ENCODE results near the gene UBA7. TPM values are rescaled to one million over a fixed set of nuclear protein-coding genes. Genes with fewer than 3 reads are reported as not detected.

The UBA7 gene
- total RNA-seq = 26.6 and 36.0 TPM in 2 replicates

GRCh38 chr3:49813497-49814174 lies at the start of gene UBA7:
Gene UBA7 (minus strand): TSS chr3:49813953. CDS start chr3:49813787, 166 bp downstream.

GRCh38 chr3:49856181-49857005 lies 42.6 kb upstream of the UBA7 start, which contains the start of gene TRAIP:
Gene TRAIP (minus strand): TSS chr3:49856564. CDS start chr3:49856453, 111 bp downstream.

GRCh38 chr3:49802719-49803464 lies 10.9 kb downstream of the UBA7 start, which contains the start of gene INKA1:
Gene INKA1 (plus strand): TSS chr3:49803261. CDS start chr3:49803393, 132 bp downstream.

GRCh38 chr3:49799761-49800160 lies 14.0 kb downstream of the UBA7 start, which contains the start of gene CDHR4:
Gene CDHR4 (minus strand): TSS chr3:49799873. CDS start chr3:49799812, 61 bp downstream.

GRCh38 chr3:49786357-49787181 lies 27.2 kb downstream of the UBA7 start, which contains the start of gene IP6K1:
Gene IP6K1 (minus strand): TSS chr3:49786542. CDS start chr3:49748040, 38,502 bp downstream.

Small RNAs within 50 kb of the gene (small RNA-seq; reads per million reads assigned to genes)
- gene COX6CP14 (not detected), gene RN7SL217P (not detected)

Other genes starting within 250 kb of the UBA7 start
- 127 and 142 TPM in 2 replicates for gene APEH, start 139.6 kb downstream of the UBA7 start, total RNA-seq
- gene MST1, start 124.5 kb downstream of the UBA7 start, total RNA-seq = 3.3 and 4.8 TPM in 2 replicates
- 25.0 and 35.8 TPM in 2 replicates for gene RNF123, start 124.4 kb downstream of the UBA7 start, total RNA-seq
- 0.37 and 1.2 TPM in 2 replicates for gene AMIGO3, start 94.3 kb downstream of the UBA7 start, total RNA-seq
- gene GMPPB, start 90.0 kb downstream of the UBA7 start, total RNA-seq = 16.2 and 26.0 TPM in 2 replicates
- gene IP6K1, start 27.4 kb downstream of the UBA7 start, total RNA-seq = 33.4 and 35.6 TPM in 2 replicates
- 0.37 TPM in 1 of 2 replicates, not detected in the other for gene CDHR4, start 14.1 kb downstream of the UBA7 start, total RNA-seq
- 6.2 and 6.6 TPM in 2 replicates for gene INKA1, start 10.7 kb downstream of the UBA7 start, total RNA-seq
- 4.8 and 6.5 TPM in 2 replicates for gene TRAIP, start 42.6 kb upstream of the UBA7 start, total RNA-seq
- not detected in 2 replicates for gene CAMKV, start 56.0 kb upstream of the UBA7 start, total RNA-seq
- gene MST1R, start 89.9 kb upstream of the UBA7 start, total RNA-seq = 0.37 and 0.59 TPM in 2 replicates
- gene MON1A, start 115.9 kb upstream of the UBA7 start, total RNA-seq = 13.6 and 17.0 TPM in 2 replicates
- gene RBM6, start 126.2 kb upstream of the UBA7 start, total RNA-seq = 34.6 and 37.5 TPM in 2 replicates

Measured in subcutaneous preadipocyte (primary cell).